GM23248 (cell line): ENCODE results near the gene NAPSA.

Experiments used
- EZH2 ChIP-seq: fragments of 200-600 bp; sonication (generic); IDR thresholded peaks from 2 replicates; pipeline ENCODE4 v1.6.1; 2018; ENCODE audit warnings: antibody characterized with exemption, mild to moderate bottlenecking; ENCODE audit not compliant: insufficient read depth, poor library complexity, severe bottlenecking
- EZH2phosphoT487 ChIP-seq: fragments of 200-600 bp; sonication (generic); IDR thresholded peaks from 2 replicates; pipeline ENCODE4 v1.6.1; 2018; ENCODE audit warnings: antibody characterized with exemption, moderate library complexity, mild to moderate bottlenecking, low read depth; ENCODE audit not compliant: insufficient read depth

- no peak for TF ChIP-seq EZH2
- no peak for TF ChIP-seq EZH2phosphoT487
These were observed 48.3 kb downstream of the NAPSA start for GRCh38 chr19:50317115-50317514.
